ENCODE results near the gene PEX26.
"Not testable (repeated sequence)": the region's sequence is repeated elsewhere in the genome, so short reads cannot be mapped to it uniquely, and the experiment has no call there.

The PEX26 gene

GRCh38 chr22:18121954-18122554 is 44.3 kb downstream of the PEX26 start:
- no peak for DNase-seq

GRCh38 chr22:18123476-18124025 is 45.8 kb downstream of the PEX26 start:
- not testable (repeated sequence) for DNase-seq

GRCh38 chr22:18126606-18127005 is 48.8 kb downstream of the PEX26 start:
- no peak for DNase-seq

- DNase-seq: no peak
Measured at GRCh38 chr22:18130018-18130417, 52.2 kb downstream of the PEX26 start.

GRCh38 chr22:18130699-18131429 is 53.1 kb downstream of the PEX26 start:
- DNase-seq: no peak

GRCh38 chr22:18133452-18133851 is 55.7 kb downstream of the PEX26 start:
- no peak for DNase-seq

GRCh38 chr22:18136563-18137320 is 59.0 kb downstream of the PEX26 start:
- no peak for DNase-seq

- DNase-seq: not testable (repeated sequence)
Measured at GRCh38 chr22:18141004-18141403, 63.2 kb downstream of the PEX26 start.

- no peak for DNase-seq
Measured at GRCh38 chr22:18144105-18144504, 66.3 kb downstream of the PEX26 start.

GRCh38 chr22:18145676-18146388 is 68.0 kb downstream of the PEX26 start:
- DNase-seq: no peak

- DNase-seq: no peak
Measured at GRCh38 chr22:18146389-18146753, 68.6 kb downstream of the PEX26 start.

GRCh38 chr22:18147791-18148190 is 70.0 kb downstream of the PEX26 start:
- no peak for DNase-seq

- DNase-seq: no peak
Measured at GRCh38 chr22:18148293-18148965, 70.6 kb downstream of the PEX26 start.

- no peak for DNase-seq
Measured at GRCh38 chr22:18152519-18152918, 74.7 kb downstream of the PEX26 start.

GRCh38 chr22:18154821-18155390 is 77.1 kb downstream of the PEX26 start:
- no peak for DNase-seq
